ENCODE results near the gene WDR5. TPM values are rescaled to one million over a fixed set of nuclear protein-coding genes. Genes with fewer than 3 reads are reported as not detected.

WDR5 gene
- total and polyA plus RNA-seq, 9 of the 15 experiments (the other 6 are each of a cell fraction or from before 2014, with no cell fraction given) = 3.0 to 56.8 (median 38.6) TPM

- Histone ChIP-seq H3K27ac (ENCODE audit: extremely low read depth, low read depth, low read length) (no peak overlapping the region), H3K4me2 (ENCODE audit: insufficient read depth, low read length) (no peak overlapping the region), H3K36me3 (ENCODE audit: control insufficient read depth, insufficient read depth, low read length) (no peaks in the 10 kb centered on the region), H4K20me1 (replicated peaks; ENCODE audit: control insufficient read depth, insufficient read depth, low read length) (peaks cover 4% of the 10 kb centered on the region; the same call in 1 of the 2 replicates), H2AFZ (ENCODE audit: low read depth, low read length) (no peak overlapping the region), H3K27me3 (ENCODE audit: control insufficient read depth in 2 of 2, insufficient read depth in 2 of 2, low read length in 2 of 2) (peaks cover 20 to 37% of the 10 kb centered on the region in 2 experiments; a peak in 4 of 5 replicates), H3K9me1 (ENCODE audit: control insufficient read depth, insufficient read depth, low read length) (no peaks in the 10 kb centered on the region), H3K9me3 (replicated peaks; ENCODE audit: control insufficient read depth, insufficient read depth, low read depth, low read length) (no peaks in the 10 kb centered on the region), H3K79me2 (ENCODE audit: control insufficient read depth, insufficient read depth, low read length) (no peaks in the 10 kb centered on the region), H3K4me1 (replicated peaks in 1 of 2; ENCODE audit: control insufficient read depth in 2 of 2, insufficient read depth in 2 of 2, low read length in 2 of 2) (no peaks in the 10 kb centered on the region), H3K9ac (ENCODE audit: insufficient read depth in 1 of 2, low read depth in 2 of 2, low read length in 2 of 2) (no peak overlapping the region), H3K4me3 (no peak overlapping the region)
- FAIRE-seq = no peak
- BruUV-seq (replicated peaks) = no TSS peak
- no peak for ATAC-seq
- ChIA-PET CTCF (ENCODE audit: low intra/inter-chr PET ratio) (interaction anchor here (0.6 to 1.3 kb wide), 2 partner anchors 24 to 318 kb away, joined by 3 to 10 read pairs; no protein-coding TSS in a partner anchor), POLR2A (no interaction called here)
- in situ Hi-C loops (cut with MboI) = no loop called here
- intact Hi-C loops (cut with micrococcal nuclease) = no loop called here
- 2% methylated on average over 5 of the region's 5 CpGs for WGBS (ENCODE audit: insufficient coverage, low coverage, missing lambda C conversion rate)
- DNase-seq (ENCODE audit: extremely low read depth in 1 of 4, low spot score in 3 of 4) = no peak
- TF ChIP-seq CBFB (CRISPR knock-in tag; IDR thresholded peaks at IDR 0.05) (no peak), PCBP2 (IDR thresholded peaks at IDR 0.05; ENCODE audit: low read depth, low read length, poor library complexity, severe bottlenecking) (no peak), PRDM10 (IDR thresholded peaks at IDR 0.05; ENCODE audit: partially characterized antibody) (no peak), KLF10 (CRISPR knock-in tag; IDR thresholded peaks at IDR 0.05) (no peak), NFXL1 (CRISPR knock-in tag; IDR thresholded peaks at IDR 0.05) (no peak), STAT6 (CRISPR knock-in tag; IDR thresholded peaks at IDR 0.05) (no peak), FOXA3 (CRISPR knock-in tag; conservative IDR thresholded peaks at IDR 0.05 in 1 of 2, IDR thresholded peaks at IDR 0.05 in 1 of 2) (no peak), MAFK (IDR thresholded peaks at IDR 0.05; ENCODE audit: low read length) (no peak), ZBTB49 (CRISPR knock-in tag; IDR thresholded peaks at IDR 0.05; ENCODE audit: borderline replicate concordance) (no peak), ZNF431 (CRISPR knock-in tag; IDR thresholded peaks at IDR 0.05) (no peak)
These were observed 35.8 kb upstream of the WDR5 start for GRCh38 chr9:134100040-134100439.

Data from K562 (cell line).